Heart right ventricle (tissue), 16 donors: ENCODE data around the gene ANKRD40CL. TPM values are rescaled to one million over a fixed set of nuclear protein-coding genes. Genes with fewer than 3 reads are reported as not detected.

Source experiments
- ATAC-seq, 8 donors: fragments of 200-7000 bp; cut with Tn5 transposase; one replicate each; pipeline ENCODE4 v1.9.1; 2020; ENCODE audit warnings: mild to moderate bottlenecking in 8 of 8, moderate library complexity in 8 of 8, moderate number of reproducible peaks in 1 of 8
- DNase-seq, 2 donors: peaks; one replicate each; pipeline ENCODE4 v3.0.0-alpha.2; 2020
- H3K27ac ChIP-seq, 10 donors: fragments of 200-600 bp; sonication (generic) in 2 of 10; one replicate each; pipeline versions ENCODE4 v1.5.0 to v1.8.0; 2020 to 2022; ENCODE audit warnings: mild to moderate bottlenecking in 3 of 10
- H3K27me3 ChIP-seq, 7 donors: fragments of 200-600 bp; one replicate each; pipeline ENCODE4 v1.8.0; 2021 to 2022; ENCODE audit warnings: mild to moderate bottlenecking in 2 of 7
- H3K36me3 ChIP-seq, 9 donors: fragments of 200-600 bp; sonication (generic) in 1 of 9; one replicate each; pipeline versions ENCODE4 v1.5.0 to v1.8.0; 2020 to 2022; ENCODE audit warnings: mild to moderate bottlenecking in 2 of 9
- H3K4me1 ChIP-seq, 9 donors: fragments of 200-600 bp; sonication (generic) in 1 of 9; one replicate each; pipeline versions ENCODE4 v1.5.0 to v1.8.0; 2020 to 2022; ENCODE audit warnings: mild to moderate bottlenecking in 4 of 9
- H3K4me3 ChIP-seq, 10 donors: fragments of 200-600 bp; sonication (generic) in 2 of 10; one replicate each; pipeline versions ENCODE4 v1.5.0 to v1.8.0; 2020 to 2022; ENCODE audit warnings: mild to moderate bottlenecking in 7 of 10, moderate library complexity in 2 of 10
- H3K9me3 ChIP-seq, 11 donors: fragments of 200-600 bp in 10 of 11; sonication (generic) in 2 of 11; one replicate each; pipeline versions ENCODE4 v1.5.0 to v1.8.0; 2013 to 2022; ENCODE audit warnings: mild to moderate bottlenecking in 2 of 11, control low read depth in 1 of 11, moderate library complexity in 1 of 11
- CTCF ChIP-seq, 9 donors: fragments of 200-600 bp; sonication (generic) in 2 of 9; IDR thresholded peaks; one replicate each; pipeline versions ENCODE4 v1.5.0 to v1.8.0; 2021 to 2022; ENCODE audit warnings: antibody characterized with exemption in 9 of 9, mild to moderate bottlenecking in 5 of 9, moderate library complexity in 1 of 9
- WGBS, 2 donors: extraction: QIAGEN DNeasy Blood & Tissue Kit; methylation state at CpG; one replicate each; pipeline ENCODE4 v1.1.7; 2013; ENCODE audit warnings: inconsistent platforms in 1 of 2; 5-methylcytosine and 5-hydroxymethylcytosine counted together
- intact Hi-C, 10 donors: fragments of 100-400 bp; cut with DNase I; formaldehyde crosslinking; loops; one replicate each; pipeline versions ENCODE4 v1.11.1 to v1.14.2; 2022
- polyA plus RNA-seq, 2 donors: library from polyadenylated mRNA; stranded (reverse); fragments of 200-250 nt; gene quantifications; one replicate each; pipeline ENCODE4 v1.2.3, GENCODE V29; 2013
- total RNA-seq, 10 donors: library from RNA; stranded (reverse); fragmentation: NEBNext Ultra II Directional in 3 of 10; extraction: Animal tissue kit (Norgen Biotek cat#: 25700) in 3 of 10; gene quantifications; one replicate each; pipeline versions ENCODE4 v1.2.1 to v1.2.4, GENCODE V29; 2021 to 2023
- donor health status: Arrhythmogenic right ventricular cardiomyopathy.
- donor health status: ischemic (EF 13 %, LVEDD 7.1; RV severe dilation, severe dysfunction).
- donor health status: healthy with polysubstance abuse.
- donor health status: DM: no; HTN: yes; CAD: no.
- donor health status: DM: no; HTN: no; CAD: no.
- donor health status: ischemic (EF 25% LVEDD 6.9; RV normal size, moderate dysfunction).
- donor health status: ischemic (EF 25% LVEDD 5.7; RV mildly dilated, moderate dysfunction).
- donor health status: healthy.
- donor health status: DM: yes; HTN: yes; CAD: no.
- donor health status: Ischemic cardiomyopathy.
- donor health status: ischemic (EF 35%, LVEDD 5.7; RV mildly dilated, moderate dysfunction).
- donor health status: nonischemic (EF 11% LVEDD 7.7; RV severe dilation, severe dysfunction).
- donor health status: DM: yes; HTN: yes; CAD: no.
- donor health status: PGD.
- donor health status: ischemic (EF 29% LVEDD 5.4; RV normal size, mild dysfunction).
- donor health status: nonischemic (EF 23%, LVEDD 6.1; RV moderate dilation, normal function).

ANKRD40CL gene
- total and polyA plus RNA-seq, 12 donors = not detected

- whole genome bisulfite sequencing, 2 donors = 38 to 64% methylated on average over 2 of the region's 2 CpGs
- no peaks in the 10 kb centered on the region for H3K27me3 ChIP-seq
- ATAC-seq (no peak), DNase-seq (no peak)
- H3K36me3 ChIP-seq = peaks cover 0 to 76% (median 40%) of the 10 kb centered on the region in 9 donors
- H3K27ac ChIP-seq = no peak overlapping the region
- TF ChIP-seq CTCF (IDR thresholded peaks at IDR 0.05) = no peak
- peaks cover 0 to 34% (median 9%) of the 10 kb centered on the region in 9 donors for H3K4me1 ChIP-seq
- intact Hi-C loops = no loop called here
- no peaks in the 10 kb centered on the region for H3K9me3 ChIP-seq
- H3K4me3 ChIP-seq = no peak overlapping the region
Observed at GRCh38 chr17:50739098-50739497, 28.2 kb downstream of the ANKRD40CL start.

DNA sequence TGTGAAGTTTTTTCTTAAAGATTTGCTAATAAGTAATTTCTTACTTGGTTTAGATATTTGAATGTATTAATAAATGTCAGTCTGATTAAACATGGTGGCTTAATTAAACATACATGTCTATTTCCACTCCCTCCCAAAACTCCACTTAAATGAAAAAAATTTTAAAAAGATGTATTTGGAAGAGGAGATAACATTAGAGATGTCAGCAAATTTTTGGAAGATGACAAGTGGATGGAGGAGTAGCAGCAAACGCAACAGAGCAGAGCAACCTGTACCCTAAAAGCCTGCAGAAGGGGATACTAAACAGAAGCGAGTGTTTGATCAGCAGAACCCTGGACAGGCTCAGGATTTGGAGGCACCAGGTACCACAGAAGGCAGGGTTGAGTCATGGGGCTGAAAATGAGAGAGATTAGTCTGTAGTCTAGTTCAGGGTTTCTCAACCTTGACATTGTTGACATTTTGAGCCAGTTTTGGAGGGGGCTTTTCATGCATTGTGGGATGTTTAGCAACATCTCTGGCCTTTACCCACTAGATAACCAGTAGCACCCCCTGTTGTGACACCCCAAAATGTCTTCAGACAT, 30.1 kb downstream of the ANKRD40CL start:
- H3K27me3 ChIP-seq = no peaks in the 10 kb centered on the region
- H3K4me3 ChIP-seq = no peak overlapping the region
- no peaks in the 10 kb centered on the region for H3K9me3 ChIP-seq
- no peak overlapping the region for H3K27ac ChIP-seq
- H3K4me1 ChIP-seq = peaks cover 0 to 43% (median 10%) of the 10 kb centered on the region in 9 donors
- DNase-seq = no peak
- no peak for ATAC-seq
- WGBS, 2 donors = 89 to 90% methylated on average over 2 of the region's 2 CpGs
- TF ChIP-seq CTCF (IDR thresholded peaks at IDR 0.05) = no peak
- intact Hi-C loops = no loop called here
- peaks cover 0 to 59% (median 22%) of the 10 kb centered on the region in 9 donors for H3K36me3 ChIP-seq

GRCh38 chr17:50735287-50735686, 32.0 kb downstream of the ANKRD40CL start:
- peaks cover 5 to 62% (median 28%) of the 10 kb centered on the region in 9 donors for H3K4me1 ChIP-seq
- TF ChIP-seq CTCF (IDR thresholded peaks at IDR 0.05) = no peak
- no peak for DNase-seq
- intact Hi-C loops = no loop called here
- 74 to 83% methylated on average over 3 of the region's 3 CpGs for WGBS, 2 donors
- peaks cover 0 to 39% (median 3%) of the 10 kb centered on the region in 9 donors for H3K36me3 ChIP-seq
- H3K27me3 ChIP-seq = no peaks in the 10 kb centered on the region
- H3K9me3 ChIP-seq = no peaks in the 10 kb centered on the region
- no peak for ATAC-seq
- H3K4me3 ChIP-seq = no peak overlapping the region
- no peak overlapping the region for H3K27ac ChIP-seq

DNA sequence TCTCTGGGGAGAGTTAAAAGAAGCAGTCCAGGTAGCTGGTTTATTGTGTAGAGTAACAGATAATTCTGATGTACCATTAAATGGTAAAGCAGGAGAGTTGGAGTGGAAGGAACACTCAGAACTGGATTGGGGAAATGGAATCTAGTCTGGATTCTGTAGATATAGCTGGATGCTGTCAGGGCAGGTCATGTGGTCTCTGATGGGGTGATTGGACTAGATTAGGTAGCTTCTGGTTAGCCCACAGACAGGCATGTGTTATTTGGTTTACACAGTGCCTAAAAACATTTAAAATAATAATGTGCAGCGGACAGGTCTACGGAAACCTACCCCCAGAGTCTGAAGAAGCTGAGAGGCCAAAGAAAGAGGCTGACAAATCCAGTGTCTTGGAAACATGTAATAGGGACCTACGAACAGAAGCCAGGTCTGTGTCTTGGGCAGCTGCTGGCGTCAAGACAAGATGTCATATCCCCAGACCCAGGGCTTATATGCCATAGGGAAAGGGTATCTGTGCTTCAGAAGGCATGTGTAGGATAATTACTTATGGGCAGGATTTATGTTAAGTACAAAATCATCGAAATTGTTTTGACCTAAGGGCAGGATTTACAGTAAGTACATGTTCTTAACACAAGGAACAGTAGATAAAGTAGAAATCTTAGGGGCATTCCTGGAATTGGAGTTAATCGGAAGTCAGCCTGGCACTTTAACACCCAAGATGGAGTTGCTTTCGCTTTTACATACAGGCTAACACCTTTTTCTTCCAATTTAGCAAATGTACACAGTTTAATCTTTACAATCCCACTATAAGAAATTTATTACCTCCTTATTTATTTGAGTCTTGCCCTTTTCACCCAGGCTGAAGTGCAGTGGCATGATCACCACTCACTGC, 35.5 kb downstream of the ANKRD40CL start:
- Histone ChIP-seq H3K27me3 (no peaks in the 10 kb centered on the region), H3K4me3 (no peak overlapping the region), H3K36me3 (peaks cover 0 to 5% (median 0%) of the 10 kb centered on the region in 9 donors), H3K4me1 (peaks cover 5 to 83% (median 55%) of the 10 kb centered on the region in 9 donors), H3K9me3 (no peaks in the 10 kb centered on the region), H3K27ac (peak overlapping the region in 1 of 10 donors; percentile 41)
- no peak for DNase-seq
- WGBS, 2 donors = 69 to 75% methylated on average over 7 of the region's 7 CpGs
- TF ChIP-seq CTCF (IDR thresholded peaks at IDR 0.05) = no peak
- intact Hi-C loops = no loop called here
- no peak for ATAC-seq
